HepG2 (cell line): ENCODE measurements around the gene SYNGR1. TPM values are rescaled to one million over a fixed set of nuclear protein-coding genes. Genes with fewer than 3 reads are reported as not detected.
A peak's percentile ranks its signal among the peaks of the same experiment; 100 is the strongest.
"Not testable (repeated sequence)": the region's sequence is repeated elsewhere in the genome, so short reads cannot be mapped to it uniquely, and the experiment has no call there.

ENCODE experiments used
- ATAC-seq: fragments of 200-7000 bp; cut with Tn5 transposase; 3 replicates; pipeline ENCODE4 v1.9.1; 2020; ENCODE audit warnings: mild to moderate bottlenecking, moderate library complexity
- BruUV-seq: library from RNA; stranded (reverse); fragments of 400-500 nt; replicated peaks from 2 replicates; lab custom pipeline; 2021; lab: Mats Ljungman, UMichigan
- CTCF ChIA-PET: fragments of 300-600 bp; formaldehyde crosslinking; extraction: SDS; loops from one replicate; lab custom pipeline; 2021; ENCODE audit warnings: low total read pairs, inconsistent platforms, low intra/inter-chr PET ratio; lab: Yijun Ruan, JAX
- POLR2A ChIA-PET: fragments of 350-600 bp; sonication (Branson Sonifier 250); formaldehyde crosslinking; loops from one replicate; lab custom pipeline; 2020; ENCODE audit warnings: antibody characterized with exemption, inconsistent platforms; lab: Yijun Ruan, JAX
- DNase-seq: peaks from one replicate; pipeline ENCODE4 v3.0.0-alpha.2; 2015; ENCODE audit warnings: low spot score
- FAIRE-seq: peaks from 3 replicates; lab custom pipeline; 2011; peaks lifted over from hg19 to GRCh38; lab: Jason Lieb, UNC
- H2AFZ ChIP-seq: one replicate; pipeline ENCODE4 v1.6.1; 2011; ENCODE audit warnings: low read length, inconsistent platforms
- H3K27ac ChIP-seq: fragments of 300-600 bp; 3 replicates; pipeline ENCODE4 v1.8.0; 2011; ENCODE audit warnings: mixed run types, mild to moderate bottlenecking, mixed read lengths, low read length, inconsistent platforms; ENCODE audit not compliant: insufficient read depth; ENCODE audit errors: extremely low read length
- H3K27me3 ChIP-seq, 2 experiments: fragments of 200-600 bp in 1 of 2; 2 replicates in 1 of 2; 3 replicates in 1 of 2; pipeline versions ENCODE4 v1.6.0 to v1.8.0; 2011; ENCODE audit warnings: low read length in 2 of 2, mild to moderate bottlenecking in 2 of 2, moderate library complexity in 2 of 2, inconsistent platforms in 1 of 2; ENCODE audit not compliant: insufficient read depth in 2 of 2, control insufficient read depth in 1 of 2
- H3K36me3 ChIP-seq, 2 experiments: fragments of 200-600 bp in 1 of 2; replicated peaks in 1 of 2; 2 replicates in 1 of 2; 3 replicates in 1 of 2; pipeline versions ENCODE4 v1.5.1 to v1.8.0; 2011; ENCODE audit warnings: low read length in 2 of 2, inconsistent platforms in 1 of 2; ENCODE audit not compliant: insufficient read depth in 2 of 2, control insufficient read depth in 1 of 2
- H3K4me1 ChIP-seq: 2 replicates; pipeline ENCODE4 v1.5.1; 2012; ENCODE audit warnings: low read length, inconsistent platforms; ENCODE audit not compliant: insufficient read depth
- H3K4me2 ChIP-seq: 2 replicates; pipeline ENCODE4 v1.6.0; 2011; ENCODE audit warnings: low read depth, low read length, inconsistent platforms
- H3K4me3 ChIP-seq, 3 experiments: fragments of 200-600 bp in 1 of 3; sonication (generic), shearing (Covaris generic) in 1 of 3; replicated peaks in 1 of 3; 2 replicates each; pipeline ENCODE4 v1.5.1; 2011 to 2016; ENCODE audit warnings: low read length in 3 of 3, inconsistent platforms in 2 of 3, low read depth in 2 of 3, mild to moderate bottlenecking in 2 of 3, control low read depth in 1 of 3, mixed read lengths in 1 of 3; ENCODE audit not compliant: insufficient read depth in 1 of 3
- H3K79me2 ChIP-seq: one replicate; pipeline ENCODE4 v1.6.1; 2011; ENCODE audit warnings: low read length, inconsistent platforms; ENCODE audit not compliant: insufficient read depth
- H3K9ac ChIP-seq: 2 replicates; pipeline ENCODE4 v1.6.0; 2011; ENCODE audit warnings: mild to moderate bottlenecking, low read depth, low read length, inconsistent platforms; ENCODE audit not compliant: insufficient read depth
- H3K9me3 ChIP-seq: 2 replicates; pipeline ENCODE4 v1.5.1; 2012; ENCODE audit warnings: mild to moderate bottlenecking, low read length
- H4K20me1 ChIP-seq: 2 replicates; pipeline ENCODE4 v1.6.0; 2011; ENCODE audit warnings: inconsistent platforms, mild to moderate bottlenecking, low read length, moderate library complexity; ENCODE audit not compliant: insufficient read depth
- ZBTB33 ChIP-seq: sonication (generic); formaldehyde crosslinking; IDR thresholded peaks from 2 replicates; pipeline ENCODE4 v1.4.0; 2020; ENCODE audit warnings: missing genetic modification reagents
- ZBTB4 ChIP-seq: sonication (generic); formaldehyde crosslinking; IDR thresholded peaks from 2 replicates; pipeline ENCODE4 v1.4.0; 2020; ENCODE audit warnings: missing genetic modification reagents, mild to moderate bottlenecking, borderline replicate concordance
- ZC3H13 ChIP-seq: sonication (generic); formaldehyde crosslinking; IDR thresholded peaks from 2 replicates; pipeline ENCODE4 v1.8.1; 2023; ENCODE audit warnings: mild to moderate bottlenecking, missing genetic modification reagents, moderate library complexity
- WGBS: methylation state at CpG from one replicate; pipeline ENCODE4 v1.1.6; 2017; ENCODE audit warnings: low lambda C conversion rate; 5-methylcytosine and 5-hydroxymethylcytosine counted together
- in situ Hi-C: cut with HindIII; loops from 2 replicates; pipeline ENCODE4 v1.10.0; 2017; ENCODE audit warnings: low pct_unique_long_range_greater_than_20kb; ENCODE audit not compliant: extremely low pct_ligation_motif_present
- intact Hi-C: fragments of 100-400 bp; cut with micrococcal nuclease; formaldehyde crosslinking; loops from one replicate; pipeline ENCODE4 v1.10.0; 2022; ENCODE audit not compliant: unreplicated experiment
- polyA plus RNA-seq, 8 experiments: library from polyadenylated mRNA; depleted of rRNA in 3 of 8; stranded (reverse) in 7 of 8; unstranded in 1 of 8; fragments of >200 nt; fragmentation: Illumina TruSeq in 4 of 8; extraction: Trizol in 4 of 8; gene quantifications; 2 replicates each; pipeline versions ENCODE4 v1.2.1 to v1.2.3, GENCODE V29; 2011 to 2016; ENCODE audit warnings: low read depth in 4 of 8, missing spikeins in 1 of 8, mixed read lengths in 1 of 8; ENCODE audit not compliant: insufficient read depth in 1 of 8
- total RNA-seq, 5 experiments: library from RNA; depleted of rRNA; stranded (reverse); fragments of >200 nt; fragmentation: Illumina TruSeq; extraction: Trizol; gene quantifications; 2 replicates each; pipeline ENCODE4 v1.2.3, GENCODE V29; 2016; ENCODE audit warnings: low read depth in 1 of 5

The SYNGR1 gene
- total and polyA plus RNA-seq, 2 of the 13 experiments (the other 11 are each of a cell fraction or from before 2014, with no cell fraction given): 0.27 to 2.7 TPM

- BruUV-seq, CTCF ChIA-PET, H2AFZ ChIP-seq, in situ Hi-C loops, ATAC-seq, H3K9me3 ChIP-seq, DNase-seq, intact Hi-C loops, FAIRE-seq, H3K27me3 ChIP-seq: not testable (repeated sequence)
- Histone ChIP-seq H3K27ac (peak overlapping the region; percentile 97), H3K4me3 (peak overlapping the region in 1 of 3 experiments; percentile 87; a peak in 3 of 6 replicates), H3K36me3 (peaks cover 16 to 31% of the 10 kb centered on the region in 2 experiments), H3K9ac (peak overlapping the region; percentile 98; the same call in 1 of the 2 replicates), H4K20me1 (peaks cover 36% of the 10 kb centered on the region), H3K79me2 (peaks cover 37% of the 10 kb centered on the region), H3K4me1 (peaks cover 39% of the 10 kb centered on the region), H3K4me2 (peak overlapping the region; percentile 79; the same call in 1 of the 2 replicates)
- WGBS: 95% methylated on average over 24 of the region's 24 CpGs
- TF ChIP-seq ZBTB33 (peak; percentile 11; the same call in 1 of the 2 replicates), ZC3H13 (CRISPR knock-in tag) (0 out of 2 replicates have a peak, but pooled peaks have one; percentile 44), ZBTB4 (CRISPR knock-in tag) (0 out of 2 replicates have a peak, but pooled peaks have one; percentile 18)
- POLR2A ChIA-PET: interaction anchor here (1.4 to 5.2 kb wide), 23 partner anchors 8 to 724 kb away, joined by 4 to 93 read pairs (median 16); partner anchors contain the start of genes ATF4, CBX7, GTPBP1 and MIEF1
Measured at GRCh38 chr22:39320616-39321029, 29.2 kb upstream of the SYNGR1 start.
